HG03196 (cell line): ENCODE results near the gene TM9SF3.

Experiments used
- ATAC-seq: cut with Tn5 transposase; IDR thresholded peaks from one replicate; pipeline ENCODE4 v1.9.1; 2021; ENCODE audit not compliant: unreplicated experiment

The TM9SF3 gene

GRCh38 chr10:96482815-96483588 lies 103.8 kb downstream of the TM9SF3 start:
- ATAC-seq: no peak

GRCh38 chr10:96478355-96478754 lies 108.5 kb downstream of the TM9SF3 start:
- ATAC-seq: no peak

- no peak for ATAC-seq
Measured at GRCh38 chr10:96473866-96474265, 112.9 kb downstream of the TM9SF3 start.

- peak; percentile 59 for ATAC-seq
Measured at GRCh38 chr10:96470116-96470743, 116.6 kb downstream of the TM9SF3 start.

- no peak for ATAC-seq
Measured at GRCh38 chr10:96468845-96469244, 118.0 kb downstream of the TM9SF3 start.
